Activated CD4-positive, alpha-beta T cell treated with anti-CD3 and anti-CD28 coated beads, Interleukin-2, amount 50 U/mL, for 4 hours (primary cell): ENCODE results near the gene SPHK1.

Experiments used
- DNase-seq, 2 experiments: peaks; one replicate each; pipeline ENCODE4 v3.0.0-alpha.2; 2020

SPHK1 gene

GRCh38 chr17:76434870-76435269 lies 50.5 kb downstream of the SPHK1 start:
- DNase-seq: no peak

- DNase-seq: no peak
These were observed 51.3 kb downstream of the SPHK1 start for GRCh38 chr17:76435751-76436150.
